T47D (cell line): ENCODE data around the gene PKP3.

Source experiments
- DNase-seq, 2 experiments: peaks; one replicate each; pipeline versions ENCODE4 v3.0.0 to v3.0.0-alpha.2; 2011 to 2012; ENCODE audit warnings: low read depth in 1 of 2, low spot score in 1 of 2
- JUND ChIP-seq: IDR thresholded peaks from 2 replicates; pipeline ENCODE4 v1.6.1; 2012; ENCODE audit warnings: low read depth
- in situ Hi-C: cut with HindIII; loops from 2 replicates; pipeline ENCODE4 v1.10.0; 2016; ENCODE audit warnings: low sequenced_read_pairs, low pct_unique_long_range_greater_than_20kb

PKP3 gene

GRCh38 chr11:449889-450808, 56.1 kb downstream of the PKP3 start, which contains the start of gene PTDSS2:
Gene PTDSS2 (plus strand): TSS chr11:450279. CDS start chr11:450456, 177 bp downstream.
- TF ChIP-seq JUND, result no peak
- DNase-seq, result peak; percentile 75 to 92
- in situ Hi-C loops, result no loop called here

GRCh38 chr11:450809-451451, 56.9 kb downstream of the PKP3 start:
- DNase-seq, result peak; percentile 54 to 69
- in situ Hi-C loops, result no loop called here
- no peak for TF ChIP-seq JUND

- no peak for TF ChIP-seq JUND
- in situ Hi-C loops, result no loop called here
- no peak for DNase-seq
Observed at GRCh38 chr11:451738-452137, 57.7 kb downstream of the PKP3 start.

- in situ Hi-C loops, result no loop called here
- no peak for DNase-seq
- no peak for TF ChIP-seq JUND
Observed at GRCh38 chr11:452203-452744, 58.3 kb downstream of the PKP3 start.

- TF ChIP-seq JUND, result no peak
- in situ Hi-C loops, result no loop called here
- no peak for DNase-seq
Observed at GRCh38 chr11:452916-453527, 59.0 kb downstream of the PKP3 start.

- in situ Hi-C loops, result no loop called here
Observed at GRCh38 chr11:453564-453963, 59.6 kb downstream of the PKP3 start.

GRCh38 chr11:454043-454442, 60.0 kb downstream of the PKP3 start:
- in situ Hi-C loops, result no loop called here
- no peak for DNase-seq
- TF ChIP-seq JUND, result no peak

More at GRCh38 chr11:453564-453963, 59.6 kb downstream of the PKP3 start:
- TF ChIP-seq JUND, result no peak
- DNase-seq, result no peak
